NCI-H774 (cell line): ENCODE results near the gene KIF7.

Source experiments
- DNase-seq: peaks from one replicate; lab custom pipeline; 2025; lab: John Stamatoyannopoulos, UW

The KIF7 gene

GRCh38 chr15:89649013-89649625 is 6.1 kb downstream of the KIF7 start:
- DNase-seq, result no peak

GRCh38 chr15:89648106-89649012 is 6.9 kb downstream of the KIF7 start:
- no peak for DNase-seq

DNA sequence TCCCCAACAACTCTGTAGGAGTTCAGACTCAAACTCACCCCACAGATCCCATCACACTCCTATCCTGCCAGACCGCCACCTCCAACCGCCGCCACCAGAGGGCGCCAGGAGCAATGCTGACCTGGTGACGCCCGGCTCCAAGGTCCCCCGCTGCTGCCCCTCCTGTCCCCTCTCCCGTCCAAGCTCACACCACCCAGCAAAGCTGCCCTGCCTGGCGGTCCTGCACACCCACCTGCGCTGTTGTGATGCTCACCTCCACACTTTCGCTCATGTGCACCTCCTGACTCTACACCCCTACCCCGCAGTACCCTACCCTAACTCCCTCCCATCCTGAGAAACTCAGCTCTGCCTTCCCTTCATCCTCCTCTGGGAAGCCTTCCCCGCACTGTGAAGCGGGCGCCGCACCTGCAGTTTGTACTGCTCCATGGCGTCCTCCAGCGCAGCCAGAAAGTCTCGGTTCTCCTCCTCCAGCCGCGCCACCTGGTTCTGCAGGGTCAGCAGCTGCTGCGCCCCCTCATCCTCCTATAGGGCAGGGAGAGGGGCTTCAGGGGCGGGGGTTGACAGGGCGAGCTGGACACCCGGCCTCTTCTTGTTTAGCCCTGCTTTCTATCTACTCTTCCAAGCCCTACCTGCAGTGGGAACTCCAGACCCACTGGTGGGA is 7.9 kb downstream of the KIF7 start:
- peak; percentile 41 for DNase-seq

DNA sequence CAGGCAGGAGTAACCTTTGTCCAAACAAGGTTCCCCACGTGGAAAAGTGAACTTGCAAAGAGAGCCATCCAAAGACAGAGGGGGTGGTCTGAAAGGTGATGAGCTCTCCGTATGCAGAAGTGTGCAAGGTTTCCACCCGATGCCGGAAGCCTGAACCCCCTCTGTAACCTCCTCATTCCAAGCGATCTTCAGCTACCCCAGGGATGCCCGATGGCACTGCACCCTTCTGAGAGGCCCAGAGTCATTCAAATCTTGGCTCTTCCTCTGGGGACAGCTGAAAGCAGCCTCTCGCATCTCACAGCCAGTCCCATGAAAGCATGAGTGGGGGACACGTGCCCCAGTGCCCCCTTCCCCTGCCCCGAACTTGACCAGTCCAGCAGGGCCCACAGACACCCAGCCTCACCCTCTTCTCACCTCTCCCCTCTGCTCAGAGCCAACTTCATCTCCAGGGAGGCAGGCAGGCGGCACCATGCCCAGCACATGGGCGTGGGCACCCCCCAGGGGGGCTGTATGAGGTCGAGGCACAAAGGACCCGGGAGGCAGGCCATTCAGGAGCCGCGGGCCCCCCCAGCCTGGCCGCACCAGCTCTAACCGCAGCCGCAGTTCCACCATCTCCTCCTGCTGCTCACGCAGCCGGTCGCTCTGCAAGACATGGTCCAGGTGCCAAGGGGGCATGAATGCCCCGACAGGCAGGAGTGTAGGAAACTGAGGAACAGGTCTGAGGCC is 8.7 kb downstream of the KIF7 start:
- DNase-seq, result no peak

GRCh38 chr15:89645680-89646079 is 9.6 kb downstream of the KIF7 start:
- no peak for DNase-seq

DNA sequence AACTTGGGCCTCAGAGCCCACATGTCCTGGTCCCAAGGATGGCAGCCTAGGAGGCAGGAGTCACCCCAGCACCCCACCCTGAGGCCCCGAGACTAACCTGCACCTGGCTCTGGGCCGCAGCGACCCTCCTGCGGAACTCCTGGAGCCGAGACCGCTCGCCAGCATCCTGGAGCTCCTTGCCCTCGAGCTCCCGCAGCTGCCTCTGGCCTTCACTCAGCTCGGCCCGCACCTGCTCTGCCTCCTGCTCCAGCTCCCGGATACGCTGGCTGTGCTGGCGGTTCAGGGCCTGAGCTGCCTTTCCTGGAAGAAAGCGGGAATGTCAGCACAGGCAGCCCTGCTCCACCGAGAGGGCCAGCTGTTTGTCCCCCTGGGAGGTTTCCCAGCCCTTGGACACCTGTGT is 13.2 kb downstream of the KIF7 start:
- no peak for DNase-seq

GRCh38 chr15:89641053-89641452 is 14.2 kb downstream of the KIF7 start:
- DNase-seq, result no peak

DNA sequence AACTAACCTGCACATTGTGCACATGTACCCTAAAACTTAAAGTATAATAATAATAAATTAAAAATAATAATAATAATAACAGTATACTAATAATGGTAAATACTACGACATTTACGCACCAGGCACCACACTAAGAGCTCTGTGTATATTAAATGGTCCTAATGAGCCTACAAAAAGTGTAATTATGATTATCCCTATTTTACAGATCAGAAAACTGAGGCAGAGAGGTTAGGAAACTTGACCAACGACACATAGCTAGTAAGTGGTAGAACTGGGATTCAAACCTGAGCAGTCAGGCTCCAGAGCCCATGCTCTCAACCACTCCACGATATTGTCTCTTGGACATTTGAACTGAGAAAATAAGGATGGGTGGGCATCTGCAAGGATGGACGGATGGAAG is 15.0 kb downstream of the KIF7 start:
- no peak for DNase-seq

DNA sequence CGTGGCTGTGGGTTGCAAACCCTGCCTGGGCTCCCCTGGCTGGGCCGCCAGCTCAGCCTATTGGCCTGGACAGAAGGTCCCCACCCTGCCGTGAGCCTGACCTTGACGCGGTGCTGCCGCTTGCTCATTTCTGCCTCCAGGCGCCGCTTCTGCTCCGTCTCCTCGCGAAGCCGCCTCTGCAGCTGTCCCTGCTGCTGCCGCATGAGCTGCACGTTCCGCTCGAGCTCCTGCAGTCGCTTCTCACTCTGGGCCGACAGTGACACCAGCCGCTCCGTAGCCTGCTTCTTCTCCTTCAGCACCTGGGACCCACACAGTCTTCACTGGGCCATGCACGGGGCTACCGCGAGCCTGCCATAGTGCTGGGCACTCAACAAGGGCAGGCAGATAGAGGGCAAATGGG is 21.7 kb downstream of the KIF7 start:
- no peak for DNase-seq

- no peak for DNase-seq
These were observed 22.5 kb downstream of the KIF7 start for GRCh38 chr15:89632563-89633430.

DNA sequence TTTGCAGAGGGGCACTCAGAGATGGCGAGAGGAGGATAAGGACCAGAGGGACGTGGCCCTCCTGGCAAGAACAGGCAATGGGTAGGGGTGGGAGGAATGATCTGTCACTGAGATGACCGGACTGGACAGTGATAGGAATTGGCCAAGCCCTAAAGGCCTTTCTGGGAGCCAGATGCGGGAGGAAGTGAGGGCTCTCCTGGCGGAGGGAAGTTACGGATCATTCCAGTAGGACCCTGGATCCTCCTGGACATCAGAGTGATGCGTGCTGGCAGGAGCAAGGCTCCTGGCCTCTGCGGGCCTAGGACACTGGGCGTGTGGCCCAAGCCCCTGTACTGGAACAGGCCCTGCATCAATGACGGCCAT is 23.4 kb downstream of the KIF7 start:
- DNase-seq, result no peak

- DNase-seq, result no peak
These were observed 24.0 kb downstream of the KIF7 start for GRCh38 chr15:89630974-89631901.

DNA sequence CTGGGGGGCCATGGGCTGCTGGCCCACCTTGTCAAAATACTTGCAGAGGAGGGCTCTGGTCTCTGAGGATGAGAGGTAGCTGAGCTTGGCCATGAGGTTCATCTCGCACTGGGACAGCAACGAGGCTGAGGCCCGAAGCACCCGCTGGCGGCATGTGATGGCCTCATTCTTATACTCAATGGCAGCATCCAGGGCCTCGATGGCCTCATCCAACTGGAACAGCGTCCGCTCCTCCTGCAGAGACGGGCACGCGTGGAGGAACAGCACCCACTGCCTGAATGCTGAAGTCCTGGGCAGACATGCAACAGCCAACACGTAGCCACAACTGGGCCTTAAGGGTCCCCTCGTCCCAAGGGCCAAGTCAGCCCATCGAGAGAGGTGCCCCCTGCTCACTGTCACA is 25.0 kb downstream of the KIF7 start:
- DNase-seq, result no peak

DNA sequence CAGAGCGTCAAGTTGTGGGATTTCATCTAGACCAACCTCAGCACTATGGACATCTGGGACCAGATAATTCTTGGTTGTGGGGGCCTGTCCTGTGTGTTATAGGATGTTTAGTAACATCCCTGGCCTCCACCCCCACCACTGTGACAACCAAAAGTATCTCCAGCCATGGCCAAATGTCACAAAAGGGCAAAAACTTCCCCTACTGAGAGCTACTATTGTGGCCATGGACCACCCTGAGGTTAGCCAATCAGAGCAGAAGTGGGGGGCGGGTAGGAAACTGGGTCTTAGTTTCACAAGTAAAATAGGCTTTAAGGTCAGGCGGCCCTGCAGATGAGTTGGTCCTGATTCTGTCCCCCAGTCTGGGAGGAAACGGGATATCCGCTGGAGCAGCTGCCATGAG is 25.4 kb downstream of the KIF7 start:
- DNase-seq, result no peak

DNA sequence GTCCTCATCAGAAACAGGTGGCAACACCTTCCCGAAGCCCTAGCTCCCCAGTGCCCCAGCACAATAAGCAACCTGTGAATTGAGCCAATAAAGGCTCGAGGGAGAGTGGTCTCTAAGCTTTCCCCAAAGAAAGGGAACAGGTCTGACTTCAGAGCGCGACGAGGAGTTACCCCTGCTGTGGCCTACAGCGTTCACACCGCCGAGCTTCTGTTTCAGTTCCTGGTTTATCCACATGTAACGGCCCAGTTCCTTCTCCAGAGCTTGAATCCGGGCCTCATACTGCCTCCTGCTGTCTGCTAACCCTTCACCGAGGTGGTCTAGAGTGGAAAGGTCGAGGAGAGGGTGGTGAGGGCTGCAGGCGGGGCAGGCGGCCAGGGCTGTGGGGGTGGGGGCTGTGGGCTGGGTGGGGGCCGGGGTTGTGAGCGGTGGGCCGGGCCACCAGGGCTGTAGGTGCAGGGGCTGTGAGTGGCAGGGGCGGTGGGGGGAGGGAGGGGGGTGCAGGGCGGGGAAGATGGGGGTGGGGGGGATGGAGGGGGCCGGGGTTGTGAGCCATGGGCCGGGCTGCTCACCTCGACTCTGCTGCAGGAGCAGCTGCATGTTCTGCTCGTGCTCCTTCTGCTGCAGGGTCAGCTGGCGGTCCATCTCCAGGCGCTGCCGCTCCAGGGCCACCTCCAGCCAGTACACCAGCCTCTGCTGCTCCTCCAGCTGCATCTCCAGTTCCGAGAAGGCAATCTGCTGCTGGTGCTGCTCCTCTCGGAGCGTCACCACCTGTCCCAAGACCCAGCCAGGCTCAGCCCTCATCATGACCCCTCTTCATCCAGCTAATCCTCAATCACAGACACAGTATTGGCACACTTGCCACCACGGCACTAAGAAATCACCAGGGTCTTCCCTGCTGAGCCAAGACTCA is 26.2 kb downstream of the KIF7 start:
- no peak for DNase-seq

- DNase-seq, result no peak
These were observed 27.0 kb downstream of the KIF7 start for GRCh38 chr15:89628301-89628700.

- no peak for DNase-seq
These were observed 27.9 kb downstream of the KIF7 start for GRCh38 chr15:89627256-89627970.

GRCh38 chr15:89625716-89626115 is 29.6 kb downstream of the KIF7 start:
- DNase-seq, result no peak

DNA sequence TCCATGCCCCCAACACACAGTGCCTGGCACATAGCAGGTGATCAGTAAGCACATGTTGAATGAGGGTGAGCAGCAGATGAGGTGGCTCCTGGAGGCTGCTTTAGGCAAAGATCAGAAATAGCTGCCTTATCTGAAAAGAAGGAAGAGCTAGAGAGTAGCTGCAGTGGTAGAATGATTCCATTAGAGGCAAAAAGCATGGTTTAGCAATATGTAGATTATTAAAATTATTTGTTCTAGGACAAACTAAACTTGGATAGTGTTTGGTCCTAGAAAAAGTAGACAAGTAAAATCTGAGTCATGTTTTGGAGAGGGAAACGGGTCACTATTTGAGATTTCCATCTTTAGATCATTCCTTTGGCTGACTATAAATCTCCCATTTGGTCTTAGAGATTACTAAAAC is 32.1 kb downstream of the KIF7 start:
- DNase-seq, result no peak
